H1 (cell line): ENCODE results near the gene GJD2.

Experiments used
- POLR2A ChIP-seq, 2 experiments: IDR thresholded peaks; 1 replicate in 1 of 2; 2 replicates in 1 of 2; pipeline ENCODE4 v1.6.1; 2011; ENCODE audit warnings: low read depth in 2 of 2, low read length in 2 of 2, mild to moderate bottlenecking in 2 of 2; ENCODE audit errors: control extremely low read depth in 1 of 2
- TF ChIP-seq, protein P1 (sequence below), 3 experiments: IDR thresholded peaks; 1 replicate in 2 of 3; 2 replicates in 1 of 3; pipeline versions ENCODE4 v1.5.1 to v1.6.1; 2011; ENCODE audit warnings: low read length in 3 of 3, mild to moderate bottlenecking in 3 of 3, inconsistent platforms in 2 of 3, low read depth in 1 of 3, moderate library complexity in 1 of 3; ENCODE audit not compliant: insufficient read depth in 1 of 3; ENCODE audit errors: control extremely low read depth in 1 of 3
- TF ChIP-seq, protein P2 (sequence below): IDR thresholded peaks from 2 replicates; pipeline ENCODE4 v1.6.1; 2012; ENCODE audit warnings: inconsistent platforms

DNA sequence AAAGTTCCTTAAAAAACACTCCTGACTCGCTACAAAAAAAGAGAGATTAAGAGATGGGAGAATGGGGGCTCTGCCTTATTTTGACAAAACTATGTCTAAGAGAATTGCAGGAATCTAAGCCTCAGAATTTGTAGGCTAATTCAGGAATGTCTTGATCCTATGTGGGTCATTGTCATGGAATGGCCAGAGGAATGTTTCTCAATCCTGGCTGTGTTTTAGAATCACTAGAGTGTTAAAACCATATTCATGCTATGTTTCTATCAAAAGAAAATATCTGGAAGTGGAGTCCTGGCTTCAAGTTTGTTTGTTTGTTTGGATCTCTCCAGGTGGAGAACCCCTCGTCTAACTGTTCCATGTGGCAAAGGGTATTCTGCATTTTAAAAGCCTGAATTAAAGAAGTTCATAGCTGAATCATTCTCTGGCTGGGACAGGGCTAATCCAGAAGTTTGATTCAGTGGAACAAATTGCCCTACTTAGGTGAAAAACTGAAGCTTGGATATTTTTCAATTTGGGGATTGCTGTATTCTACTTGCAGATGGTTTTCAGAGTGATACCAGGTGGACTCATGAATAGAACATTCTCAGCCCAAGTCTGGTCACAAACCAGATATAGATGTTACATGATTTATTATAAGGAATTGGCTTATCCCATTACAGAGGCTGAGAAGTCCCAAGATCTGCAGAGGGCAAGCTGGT, 28.2 kb downstream of the GJD2 start:
- TF ChIP-seq, protein P1, sequence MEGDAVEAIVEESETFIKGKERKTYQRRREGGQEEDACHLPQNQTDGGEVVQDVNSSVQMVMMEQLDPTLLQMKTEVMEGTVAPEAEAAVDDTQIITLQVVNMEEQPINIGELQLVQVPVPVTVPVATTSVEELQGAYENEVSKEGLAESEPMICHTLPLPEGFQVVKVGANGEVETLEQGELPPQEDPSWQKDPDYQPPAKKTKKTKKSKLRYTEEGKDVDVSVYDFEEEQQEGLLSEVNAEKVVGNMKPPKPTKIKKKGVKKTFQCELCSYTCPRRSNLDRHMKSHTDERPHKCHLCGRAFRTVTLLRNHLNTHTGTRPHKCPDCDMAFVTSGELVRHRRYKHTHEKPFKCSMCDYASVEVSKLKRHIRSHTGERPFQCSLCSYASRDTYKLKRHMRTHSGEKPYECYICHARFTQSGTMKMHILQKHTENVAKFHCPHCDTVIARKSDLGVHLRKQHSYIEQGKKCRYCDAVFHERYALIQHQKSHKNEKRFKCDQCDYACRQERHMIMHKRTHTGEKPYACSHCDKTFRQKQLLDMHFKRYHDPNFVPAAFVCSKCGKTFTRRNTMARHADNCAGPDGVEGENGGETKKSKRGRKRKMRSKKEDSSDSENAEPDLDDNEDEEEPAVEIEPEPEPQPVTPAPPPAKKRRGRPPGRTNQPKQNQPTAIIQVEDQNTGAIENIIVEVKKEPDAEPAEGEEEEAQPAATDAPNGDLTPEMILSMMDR (IDR thresholded peaks at IDR 0.05; ENCODE audit: control extremely low read depth in 1 of 3, insufficient read depth in 1 of 3, low read depth in 1 of 3, low read length in 3 of 3) = no peak
- no peak for TF ChIP-seq POLR2A (IDR thresholded peaks at IDR 0.05; ENCODE audit: control extremely low read depth in 1 of 2, low read depth in 2 of 2, low read length in 2 of 2)
- TF ChIP-seq, protein P2, sequence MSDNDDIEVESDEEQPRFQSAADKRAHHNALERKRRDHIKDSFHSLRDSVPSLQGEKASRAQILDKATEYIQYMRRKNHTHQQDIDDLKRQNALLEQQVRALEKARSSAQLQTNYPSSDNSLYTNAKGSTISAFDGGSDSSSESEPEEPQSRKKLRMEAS = no peak
